ENCODE measurements around the gene TSHZ2.
"Not testable (repeated sequence)": the region's sequence is repeated elsewhere in the genome, so short reads cannot be mapped to it uniquely, and the experiment has no call there.

Gene TSHZ2

DNA sequence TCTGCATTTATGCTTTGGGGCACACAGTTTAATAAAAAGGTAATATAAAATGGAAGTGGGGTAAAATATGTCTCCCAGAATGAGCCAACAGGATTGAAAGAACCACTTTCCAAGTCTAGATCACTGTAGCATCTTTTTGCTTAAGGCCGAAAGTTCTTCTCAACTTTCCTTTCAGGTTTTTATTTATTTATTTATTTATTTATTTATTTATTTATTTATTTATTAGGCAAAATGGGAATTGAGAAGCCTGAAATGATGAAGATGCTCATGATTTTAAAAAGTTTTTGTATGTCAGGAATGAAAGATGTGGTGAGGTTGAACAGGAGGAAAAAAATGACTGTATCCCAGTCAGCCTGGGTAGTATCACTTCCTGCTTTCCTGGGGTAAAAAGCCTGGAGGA is 24.0 kb downstream of the TSHZ2 start:
- no peak for DNase-seq (ENCODE audit: low read depth in 2 of 3, low spot score in 2 of 3)

GRCh38 chr20:52996658-52997057 is 24.5 kb downstream of the TSHZ2 start:
- no peak for DNase-seq (ENCODE audit: low read depth in 2 of 3, low spot score in 2 of 3)

GRCh38 chr20:52998268-52998667 is 26.1 kb downstream of the TSHZ2 start:
- DNase-seq (ENCODE audit: low read depth in 2 of 3, low spot score in 2 of 3), result no peak

- no peak for DNase-seq (ENCODE audit: low read depth in 2 of 3, low spot score in 2 of 3)
These were observed 26.9 kb downstream of the TSHZ2 start for GRCh38 chr20:52999040-52999439.

DNA sequence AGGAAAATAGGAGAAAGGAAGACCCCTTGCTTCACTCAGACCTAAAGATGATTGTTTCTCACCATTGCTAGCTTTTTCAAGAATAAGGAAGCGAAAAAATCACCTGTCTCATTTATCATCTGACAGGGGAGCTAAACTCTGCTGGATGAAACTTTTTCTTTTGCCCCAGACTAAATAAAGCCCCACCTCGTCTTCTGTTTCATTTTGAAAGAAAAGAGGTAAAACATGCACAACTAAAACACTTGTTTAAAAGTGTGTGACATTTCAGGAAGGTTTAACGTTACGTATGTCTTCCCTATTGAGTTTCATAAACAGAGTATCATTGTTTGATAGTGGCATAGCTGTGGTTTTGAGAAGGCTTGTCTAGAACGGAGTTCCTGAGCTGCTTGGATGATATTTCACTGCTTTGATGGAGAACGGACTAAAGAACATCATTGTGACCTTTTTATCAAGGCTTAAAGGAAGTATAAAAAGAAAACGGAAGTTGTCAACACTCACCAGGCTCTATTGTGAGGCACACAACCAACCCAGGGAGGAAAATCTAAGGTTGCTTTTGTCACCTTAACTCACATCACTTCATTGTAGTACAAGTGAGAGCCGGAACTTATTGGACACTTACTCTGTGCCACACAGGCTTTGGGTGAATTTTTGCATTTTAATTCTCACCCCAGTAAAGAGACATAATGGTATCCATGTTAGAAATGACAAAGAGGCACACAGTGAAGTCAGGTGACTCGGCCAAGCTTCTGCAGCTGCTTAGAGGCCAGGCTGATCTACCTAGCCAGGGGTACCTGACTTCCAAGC is 29.5 kb downstream of the TSHZ2 start:
- DNase-seq (ENCODE audit: low read depth in 2 of 3, low spot score in 2 of 3), result no peak

- DNase-seq (ENCODE audit: low read depth in 2 of 3, low spot score in 2 of 3), result no peak
These were observed 30.6 kb downstream of the TSHZ2 start for GRCh38 chr20:53002786-53003185.

GRCh38 chr20:53003420-53004154 is 31.4 kb downstream of the TSHZ2 start:
- DNase-seq (ENCODE audit: low read depth in 2 of 3, low spot score in 2 of 3), result no peak

GRCh38 chr20:53004267-53004813 is 32.2 kb downstream of the TSHZ2 start:
- no peak for DNase-seq (ENCODE audit: low read depth in 2 of 3, low spot score in 2 of 3)

- DNase-seq (ENCODE audit: low read depth in 2 of 3, low spot score in 2 of 3), result no peak
These were observed 38.0 kb downstream of the TSHZ2 start for GRCh38 chr20:53009979-53010735.

- DNase-seq (ENCODE audit: low read depth in 2 of 3, low spot score in 2 of 3), result no peak
These were observed 39.5 kb downstream of the TSHZ2 start for GRCh38 chr20:53011640-53012039.

GRCh38 chr20:53013183-53013582 is 41.0 kb downstream of the TSHZ2 start:
- DNase-seq (ENCODE audit: low read depth in 2 of 3, low spot score in 2 of 3), result no peak

GRCh38 chr20:53013847-53014246 is 41.7 kb downstream of the TSHZ2 start:
- no peak for DNase-seq (ENCODE audit: low read depth in 2 of 3, low spot score in 2 of 3)

GRCh38 chr20:53016071-53016470 is 43.9 kb downstream of the TSHZ2 start:
- DNase-seq (ENCODE audit: low read depth in 2 of 3, low spot score in 2 of 3), result no peak

- no peak for DNase-seq (ENCODE audit: low read depth in 2 of 3, low spot score in 2 of 3)
These were observed 44.4 kb downstream of the TSHZ2 start for GRCh38 chr20:53016534-53017042.

GRCh38 chr20:53017206-53017605 is 45.0 kb downstream of the TSHZ2 start:
- DNase-seq (ENCODE audit: low read depth in 2 of 3, low spot score in 2 of 3), result no peak

GRCh38 chr20:53019464-53019863 is 47.3 kb downstream of the TSHZ2 start:
- no peak for DNase-seq (ENCODE audit: low read depth in 2 of 3, low spot score in 2 of 3)

DNA sequence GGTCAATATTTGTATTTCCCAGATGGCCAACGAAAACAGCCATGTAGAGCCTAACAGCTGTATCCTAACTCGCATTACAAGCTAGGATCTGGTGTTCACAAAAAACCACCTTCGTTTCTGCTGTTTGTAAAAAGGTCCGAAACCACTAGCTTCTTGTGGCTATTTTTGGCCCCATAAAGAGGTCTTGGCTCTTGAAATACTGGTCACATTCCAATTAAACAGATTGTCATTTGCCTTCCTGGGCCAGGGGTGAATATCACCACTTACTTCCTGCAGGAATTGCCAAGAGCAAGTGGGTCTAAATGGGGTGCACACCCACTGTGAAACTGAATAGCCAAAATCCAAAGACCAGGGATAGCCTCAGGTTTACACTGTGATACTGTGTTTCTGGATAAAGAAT is 48.2 kb downstream of the TSHZ2 start:
- no peak for DNase-seq (ENCODE audit: low read depth in 2 of 3, low spot score in 2 of 3)

DNA sequence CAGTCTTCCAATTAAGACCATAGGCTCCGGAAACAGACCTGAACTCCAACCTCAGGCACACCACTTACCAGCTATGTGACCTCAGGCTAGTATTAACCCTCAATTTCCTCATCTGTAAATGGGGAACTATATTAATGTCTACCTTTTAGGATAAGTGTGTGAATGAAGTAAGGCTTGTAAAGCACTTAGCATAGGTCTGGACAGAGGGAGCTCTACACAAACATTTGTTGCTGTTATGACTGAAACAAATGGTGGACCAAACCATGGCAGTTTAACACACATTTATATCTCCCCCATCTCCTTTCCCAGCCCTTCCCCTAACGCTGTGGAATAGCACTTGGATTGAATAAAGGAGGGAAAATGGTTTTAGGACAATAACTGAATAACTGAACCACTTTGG is 48.7 kb downstream of the TSHZ2 start:
- DNase-seq (ENCODE audit: low read depth in 2 of 3, low spot score in 2 of 3), result no peak

DNA sequence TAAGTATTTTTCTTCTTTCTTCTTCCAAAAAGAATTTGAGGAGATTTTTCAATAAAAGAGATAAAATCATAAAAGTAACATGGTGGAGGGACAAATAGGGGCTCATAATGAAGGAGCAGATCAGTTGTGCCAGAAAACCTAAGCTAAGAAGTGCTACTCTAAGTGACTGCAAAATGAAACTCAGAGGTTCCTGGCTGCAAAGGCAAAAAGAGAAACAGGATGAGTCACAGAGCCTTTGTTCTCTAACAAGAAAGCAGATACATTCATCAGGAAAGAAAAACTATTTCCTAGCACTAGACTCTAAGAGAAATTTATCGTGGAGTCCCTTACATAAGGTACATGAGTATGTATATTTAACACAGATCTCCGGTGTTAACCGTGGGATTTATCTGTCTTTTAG is 49.8 kb downstream of the TSHZ2 start:
- no peak for DNase-seq (ENCODE audit: low read depth in 2 of 3, low spot score in 2 of 3)

DNA sequence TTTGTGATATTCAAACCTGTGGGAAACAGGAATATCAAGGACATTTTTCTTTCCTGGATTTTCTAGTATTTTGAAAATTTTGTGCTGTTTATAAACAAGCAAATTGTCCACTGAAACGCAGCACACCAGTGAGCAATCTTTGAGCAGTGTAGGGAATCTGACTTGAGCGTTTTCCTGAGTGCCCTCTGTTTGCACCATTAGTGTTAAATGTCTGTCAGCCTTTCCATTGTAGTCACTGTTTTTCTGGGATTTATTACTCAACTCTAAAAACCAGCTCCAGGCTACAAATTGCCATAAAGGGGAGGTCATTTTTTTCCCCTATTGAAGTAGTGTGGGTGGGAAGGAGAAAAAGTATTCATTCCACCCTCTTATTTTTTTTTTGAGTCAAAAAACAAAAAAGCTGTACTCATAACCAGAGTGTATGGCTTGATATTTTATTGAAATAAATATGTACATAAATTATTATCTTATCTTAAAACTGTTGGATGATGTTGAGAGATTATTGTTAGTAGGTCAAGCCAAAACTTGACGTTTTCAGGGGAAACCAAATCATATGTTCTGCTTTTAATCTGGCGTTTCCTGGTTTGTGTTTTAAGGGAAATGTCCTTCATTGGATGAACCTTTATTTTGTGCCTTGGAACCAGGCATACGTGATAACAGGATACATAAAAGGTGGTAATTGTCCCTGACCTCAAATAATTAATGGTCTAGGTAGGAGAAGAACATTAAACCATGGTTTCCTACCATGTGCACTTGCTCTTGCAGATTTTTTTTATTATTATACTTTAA is 51.8 kb downstream of the TSHZ2 start:
- no peak for DNase-seq (ENCODE audit: low read depth in 2 of 3, low spot score in 2 of 3)

DNA sequence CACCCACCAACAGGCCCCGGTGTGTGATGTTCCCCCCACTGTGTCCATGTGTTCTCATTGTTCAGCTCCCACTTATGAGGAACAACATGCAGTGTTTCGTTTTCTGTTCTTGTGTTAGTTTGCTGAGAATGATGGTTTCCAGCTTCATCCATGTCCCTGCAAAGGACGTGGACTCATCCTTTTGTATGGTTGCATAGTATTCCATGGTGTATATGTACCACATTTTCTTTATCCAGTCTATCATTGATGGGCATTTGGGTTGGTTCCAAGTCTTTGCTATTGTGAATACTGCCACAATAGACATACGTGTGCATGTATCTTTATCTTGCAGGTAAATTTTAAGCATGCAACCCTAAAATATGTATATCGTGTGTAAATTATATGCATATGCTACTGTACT is 52.5 kb downstream of the TSHZ2 start:
- not testable (repeated sequence) for DNase-seq (ENCODE audit: low read depth in 2 of 3, low spot score in 2 of 3)
